Skin epidermis (tissue), 12 donors: ENCODE results near the gene STK4.
"Not testable (repeated sequence)": the region's sequence is repeated elsewhere in the genome, so short reads cannot be mapped to it uniquely, and the experiment has no call there.

Source experiments
- H3K27ac ChIP-seq, 21 experiments: fragments of 200-600 bp; sonication (generic) in 11 of 21; one replicate each; pipeline ENCODE4 v1.5.0; 2020; ENCODE audit warnings: mild to moderate bottlenecking in 3 of 21, inconsistent platforms in 2 of 21, moderate library complexity in 2 of 21
- H3K4me3 ChIP-seq, 7 experiments: fragments of 200-600 bp; sonication (generic) in 2 of 7; one replicate each; pipeline ENCODE4 v1.5.0; 2020; ENCODE audit warnings: inconsistent platforms in 2 of 7, mild to moderate bottlenecking in 2 of 7, moderate library complexity in 1 of 7

STK4 gene

GRCh38 chr20:45019027-45019761 lies 52.9 kb downstream of the STK4 start:
- Histone ChIP-seq H3K4me3 (no peak overlapping the region), H3K27ac (no peak overlapping the region)

GRCh38 chr20:45019762-45020123 lies 53.4 kb downstream of the STK4 start:
- H3K4me3 ChIP-seq, result no peak overlapping the region
- H3K27ac ChIP-seq, result no peak overlapping the region

GRCh38 chr20:45020236-45020886 lies 54.0 kb downstream of the STK4 start:
- H3K27ac ChIP-seq, result no peak overlapping the region
- H3K4me3 ChIP-seq, result no peak overlapping the region

GRCh38 chr20:45021631-45022030 lies 55.3 kb downstream of the STK4 start:
- Histone ChIP-seq H3K4me3 (no peak overlapping the region), H3K27ac (no peak overlapping the region)

GRCh38 chr20:45023140-45023539 lies 56.8 kb downstream of the STK4 start:
- not testable (repeated sequence) for H3K27ac ChIP-seq

GRCh38 chr20:45028424-45029136 lies 62.3 kb downstream of the STK4 start:
- Histone ChIP-seq H3K4me3 (no peak overlapping the region), H3K27ac (no peak overlapping the region)

More at GRCh38 chr20:45023140-45023539, 56.8 kb downstream of the STK4 start:
- H3K4me3 ChIP-seq, result not testable (repeated sequence)

- Histone ChIP-seq H3K4me3 (no peak overlapping the region), H3K27ac (no peak overlapping the region)
These were observed 63.6 kb downstream of the STK4 start for GRCh38 chr20:45029884-45030283.

GRCh38 chr20:45032276-45032675 lies 66.0 kb downstream of the STK4 start:
- Histone ChIP-seq H3K27ac (no peak overlapping the region), H3K4me3 (no peak overlapping the region)

GRCh38 chr20:45032781-45033180 lies 66.5 kb downstream of the STK4 start:
- H3K4me3 ChIP-seq, result no peak overlapping the region
- no peak overlapping the region for H3K27ac ChIP-seq

- Histone ChIP-seq H3K4me3 (no peak overlapping the region), H3K27ac (no peak overlapping the region)
These were observed 68.1 kb downstream of the STK4 start for GRCh38 chr20:45034436-45034835.

- Histone ChIP-seq H3K27ac (no peak overlapping the region), H3K4me3 (no peak overlapping the region)
These were observed 69.9 kb downstream of the STK4 start for GRCh38 chr20:45036044-45036755.

GRCh38 chr20:45037050-45037449 lies 70.7 kb downstream of the STK4 start:
- no peak overlapping the region for H3K4me3 ChIP-seq
- no peak overlapping the region for H3K27ac ChIP-seq

- no peak overlapping the region for H3K27ac ChIP-seq
- H3K4me3 ChIP-seq, result no peak overlapping the region
These were observed 71.3 kb downstream of the STK4 start for GRCh38 chr20:45037635-45038034.

GRCh38 chr20:45038745-45039474 lies 72.6 kb downstream of the STK4 start:
- H3K4me3 ChIP-seq, result no peak overlapping the region
- H3K27ac ChIP-seq, result no peak overlapping the region

GRCh38 chr20:45039475-45039820 lies 73.1 kb downstream of the STK4 start:
- H3K4me3 ChIP-seq, result no peak overlapping the region
- H3K27ac ChIP-seq, result no peak overlapping the region

GRCh38 chr20:45041464-45042337 lies 75.4 kb downstream of the STK4 start:
- peak overlapping the region in 4 of 21 experiments; percentile 4 to 31 (median 11) for H3K27ac ChIP-seq
- no peak overlapping the region for H3K4me3 ChIP-seq

GRCh38 chr20:45042978-45043377 lies 76.7 kb downstream of the STK4 start:
- Histone ChIP-seq H3K27ac (no peak overlapping the region), H3K4me3 (no peak overlapping the region)

- Histone ChIP-seq H3K27ac (no peak overlapping the region), H3K4me3 (no peak overlapping the region)
These were observed 77.8 kb downstream of the STK4 start for GRCh38 chr20:45044084-45044573.

GRCh38 chr20:45044601-45045000 lies 78.3 kb downstream of the STK4 start:
- H3K4me3 ChIP-seq, result no peak overlapping the region
- H3K27ac ChIP-seq, result no peak overlapping the region
